H1 (cell line): ENCODE results near the gene RCC1. TPM values are rescaled to one million over a fixed set of nuclear protein-coding genes. Genes with fewer than 3 reads are reported as not detected.

ENCODE experiments used
- CEBPB ChIP-seq: IDR thresholded peaks from 2 replicates; pipeline ENCODE4 v1.6.1; 2012; ENCODE audit warnings: low read depth, low read length
- CHD1 ChIP-seq: IDR thresholded peaks from 2 replicates; pipeline ENCODE4 v1.6.1; 2012; ENCODE audit warnings: low read depth, low read length, improper control_type of control experiment
- CHD2 ChIP-seq: IDR thresholded peaks from 2 replicates; pipeline ENCODE4 v1.6.1; 2012; ENCODE audit warnings: low read length, improper control_type of control experiment
- EP300 ChIP-seq, 2 experiments: IDR thresholded peaks; 1 replicate in 1 of 2; 2 replicates in 1 of 2; pipeline ENCODE4 v1.6.1; 2011 to 2012; ENCODE audit warnings: low read depth in 2 of 2, low read length in 2 of 2, mild to moderate bottlenecking in 2 of 2, borderline replicate concordance in 1 of 2, inconsistent platforms in 1 of 2, moderate library complexity in 1 of 2
- GTF2F1 ChIP-seq: IDR thresholded peaks from 2 replicates; pipeline ENCODE4 v1.6.1; 2012; ENCODE audit warnings: low read depth, low read length, improper control_type of control experiment, borderline replicate concordance
- JUN ChIP-seq: IDR thresholded peaks from 2 replicates; pipeline ENCODE4 v1.6.1; 2011; ENCODE audit warnings: low read depth, mild to moderate bottlenecking, improper control_type of control experiment, low read length
- PHF8 ChIP-seq: fragments of 200-600 bp; sonication (generic); conservative IDR thresholded peaks from 2 replicates; pipeline ENCODE4 v1.7.1; 2012; ENCODE audit warnings: low read depth, mild to moderate bottlenecking, inconsistent platforms, low read length, moderate library complexity
- polyA plus RNA-seq, 7 experiments: library from polyadenylated mRNA; depleted of rRNA in 3 of 7; stranded (reverse) in 5 of 7; unstranded in 2 of 7; fragments of >200 nt in 5 of 7; fragments of 200-250 nt in 2 of 7; gene quantifications; 1 replicate in 5 of 7; 2 replicates in 1 of 7; 4 replicates in 1 of 7; pipeline versions ENCODE4 v1.2.1 to v1.2.3, GENCODE V29; 2011 to 2013; ENCODE audit warnings: missing spikeins in 2 of 7, mixed read lengths in 2 of 7
- total RNA-seq: library from RNA; stranded (reverse); fragmentation: NEBNext Ultra II Directional; extraction: Animal tissue kit (Norgen Biotek cat#: 25700); gene quantifications from 2 replicates; pipeline ENCODE4 v1.2.1, GENCODE V29; 2021
- TF ChIP-seq, protein P1 (sequence below): fragments of 300-600 bp; sonication (generic); IDR thresholded peaks from 2 replicates; pipeline ENCODE4 v1.7.1; 2012; ENCODE audit warnings: low read length, moderate library complexity, mild to moderate bottlenecking, inconsistent platforms; ENCODE audit not compliant: insufficient replicate concordance

The RCC1 gene
- total and polyA plus RNA-seq, 2 of the 8 experiments (the other 6 are each of a cell fraction or from before 2014, with no cell fraction given): 48.5 to 98.4 TPM

DNA sequence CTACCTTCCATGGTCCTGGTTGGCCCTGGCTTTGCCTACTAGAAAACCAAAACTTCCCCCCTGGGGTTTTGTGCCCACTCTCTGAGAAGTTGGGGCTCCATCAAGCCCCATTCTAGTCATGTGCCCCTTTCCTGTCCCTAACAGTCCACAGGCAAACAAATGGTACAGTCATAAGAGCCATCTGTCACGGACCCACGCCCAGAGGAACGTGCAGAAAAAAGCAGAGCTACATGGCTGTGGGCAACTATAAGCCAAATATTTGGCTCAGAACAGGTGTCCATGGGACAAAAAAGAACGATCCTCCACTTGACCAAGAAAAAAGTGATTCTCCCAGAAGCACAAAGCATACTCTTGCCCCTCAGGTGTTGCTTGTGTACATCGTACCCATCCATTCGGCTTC, 32.4 kb downstream of the RCC1 start (continued):
- TF ChIP-seq, protein P1, sequence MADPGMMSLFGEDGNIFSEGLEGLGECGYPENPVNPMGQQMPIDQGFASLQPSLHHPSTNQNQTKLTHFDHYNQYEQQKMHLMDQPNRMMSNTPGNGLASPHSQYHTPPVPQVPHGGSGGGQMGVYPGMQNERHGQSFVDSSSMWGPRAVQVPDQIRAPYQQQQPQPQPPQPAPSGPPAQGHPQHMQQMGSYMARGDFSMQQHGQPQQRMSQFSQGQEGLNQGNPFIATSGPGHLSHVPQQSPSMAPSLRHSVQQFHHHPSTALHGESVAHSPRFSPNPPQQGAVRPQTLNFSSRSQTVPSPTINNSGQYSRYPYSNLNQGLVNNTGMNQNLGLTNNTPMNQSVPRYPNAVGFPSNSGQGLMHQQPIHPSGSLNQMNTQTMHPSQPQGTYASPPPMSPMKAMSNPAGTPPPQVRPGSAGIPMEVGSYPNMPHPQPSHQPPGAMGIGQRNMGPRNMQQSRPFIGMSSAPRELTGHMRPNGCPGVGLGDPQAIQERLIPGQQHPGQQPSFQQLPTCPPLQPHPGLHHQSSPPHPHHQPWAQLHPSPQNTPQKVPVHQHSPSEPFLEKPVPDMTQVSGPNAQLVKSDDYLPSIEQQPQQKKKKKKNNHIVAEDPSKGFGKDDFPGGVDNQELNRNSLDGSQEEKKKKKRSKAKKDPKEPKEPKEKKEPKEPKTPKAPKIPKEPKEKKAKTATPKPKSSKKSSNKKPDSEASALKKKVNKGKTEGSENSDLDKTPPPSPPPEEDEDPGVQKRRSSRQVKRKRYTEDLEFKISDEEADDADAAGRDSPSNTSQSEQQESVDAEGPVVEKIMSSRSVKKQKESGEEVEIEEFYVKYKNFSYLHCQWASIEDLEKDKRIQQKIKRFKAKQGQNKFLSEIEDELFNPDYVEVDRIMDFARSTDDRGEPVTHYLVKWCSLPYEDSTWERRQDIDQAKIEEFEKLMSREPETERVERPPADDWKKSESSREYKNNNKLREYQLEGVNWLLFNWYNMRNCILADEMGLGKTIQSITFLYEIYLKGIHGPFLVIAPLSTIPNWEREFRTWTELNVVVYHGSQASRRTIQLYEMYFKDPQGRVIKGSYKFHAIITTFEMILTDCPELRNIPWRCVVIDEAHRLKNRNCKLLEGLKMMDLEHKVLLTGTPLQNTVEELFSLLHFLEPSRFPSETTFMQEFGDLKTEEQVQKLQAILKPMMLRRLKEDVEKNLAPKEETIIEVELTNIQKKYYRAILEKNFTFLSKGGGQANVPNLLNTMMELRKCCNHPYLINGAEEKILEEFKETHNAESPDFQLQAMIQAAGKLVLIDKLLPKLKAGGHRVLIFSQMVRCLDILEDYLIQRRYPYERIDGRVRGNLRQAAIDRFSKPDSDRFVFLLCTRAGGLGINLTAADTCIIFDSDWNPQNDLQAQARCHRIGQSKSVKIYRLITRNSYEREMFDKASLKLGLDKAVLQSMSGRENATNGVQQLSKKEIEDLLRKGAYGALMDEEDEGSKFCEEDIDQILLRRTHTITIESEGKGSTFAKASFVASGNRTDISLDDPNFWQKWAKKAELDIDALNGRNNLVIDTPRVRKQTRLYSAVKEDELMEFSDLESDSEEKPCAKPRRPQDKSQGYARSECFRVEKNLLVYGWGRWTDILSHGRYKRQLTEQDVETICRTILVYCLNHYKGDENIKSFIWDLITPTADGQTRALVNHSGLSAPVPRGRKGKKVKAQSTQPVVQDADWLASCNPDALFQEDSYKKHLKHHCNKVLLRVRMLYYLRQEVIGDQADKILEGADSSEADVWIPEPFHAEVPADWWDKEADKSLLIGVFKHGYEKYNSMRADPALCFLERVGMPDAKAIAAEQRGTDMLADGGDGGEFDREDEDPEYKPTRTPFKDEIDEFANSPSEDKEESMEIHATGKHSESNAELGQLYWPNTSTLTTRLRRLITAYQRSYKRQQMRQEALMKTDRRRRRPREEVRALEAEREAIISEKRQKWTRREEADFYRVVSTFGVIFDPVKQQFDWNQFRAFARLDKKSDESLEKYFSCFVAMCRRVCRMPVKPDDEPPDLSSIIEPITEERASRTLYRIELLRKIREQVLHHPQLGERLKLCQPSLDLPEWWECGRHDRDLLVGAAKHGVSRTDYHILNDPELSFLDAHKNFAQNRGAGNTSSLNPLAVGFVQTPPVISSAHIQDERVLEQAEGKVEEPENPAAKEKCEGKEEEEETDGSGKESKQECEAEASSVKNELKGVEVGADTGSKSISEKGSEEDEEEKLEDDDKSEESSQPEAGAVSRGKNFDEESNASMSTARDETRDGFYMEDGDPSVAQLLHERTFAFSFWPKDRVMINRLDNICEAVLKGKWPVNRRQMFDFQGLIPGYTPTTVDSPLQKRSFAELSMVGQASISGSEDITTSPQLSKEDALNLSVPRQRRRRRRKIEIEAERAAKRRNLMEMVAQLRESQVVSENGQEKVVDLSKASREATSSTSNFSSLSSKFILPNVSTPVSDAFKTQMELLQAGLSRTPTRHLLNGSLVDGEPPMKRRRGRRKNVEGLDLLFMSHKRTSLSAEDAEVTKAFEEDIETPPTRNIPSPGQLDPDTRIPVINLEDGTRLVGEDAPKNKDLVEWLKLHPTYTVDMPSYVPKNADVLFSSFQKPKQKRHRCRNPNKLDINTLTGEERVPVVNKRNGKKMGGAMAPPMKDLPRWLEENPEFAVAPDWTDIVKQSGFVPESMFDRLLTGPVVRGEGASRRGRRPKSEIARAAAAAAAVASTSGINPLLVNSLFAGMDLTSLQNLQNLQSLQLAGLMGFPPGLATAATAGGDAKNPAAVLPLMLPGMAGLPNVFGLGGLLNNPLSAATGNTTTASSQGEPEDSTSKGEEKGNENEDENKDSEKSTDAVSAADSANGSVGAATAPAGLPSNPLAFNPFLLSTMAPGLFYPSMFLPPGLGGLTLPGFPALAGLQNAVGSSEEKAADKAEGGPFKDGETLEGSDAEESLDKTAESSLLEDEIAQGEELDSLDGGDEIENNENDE: no peak
- TF ChIP-seq CEBPB: no peak
- no peak for TF ChIP-seq PHF8
- no peak for TF ChIP-seq CHD2
- TF ChIP-seq GTF2F1: no peak
- no peak for TF ChIP-seq CHD1
- no peak for TF ChIP-seq EP300 (IDR thresholded peaks at IDR 0.05; ENCODE audit: borderline replicate concordance in 1 of 2, low read depth in 2 of 2, low read length in 2 of 2)
- TF ChIP-seq JUN: no peak
